ENCODE results near the gene GCNA. TPM values are rescaled to one million over a fixed set of nuclear protein-coding genes. Genes with fewer than 3 reads are reported as not detected.
"Not testable (repeated sequence)": the region's sequence is repeated elsewhere in the genome, so short reads cannot be mapped to it uniquely, and the experiment has no call there.

Gene GCNA
- total RNA-seq, 1 donor from 2014 or later, result 0.96 TPM

DNA sequence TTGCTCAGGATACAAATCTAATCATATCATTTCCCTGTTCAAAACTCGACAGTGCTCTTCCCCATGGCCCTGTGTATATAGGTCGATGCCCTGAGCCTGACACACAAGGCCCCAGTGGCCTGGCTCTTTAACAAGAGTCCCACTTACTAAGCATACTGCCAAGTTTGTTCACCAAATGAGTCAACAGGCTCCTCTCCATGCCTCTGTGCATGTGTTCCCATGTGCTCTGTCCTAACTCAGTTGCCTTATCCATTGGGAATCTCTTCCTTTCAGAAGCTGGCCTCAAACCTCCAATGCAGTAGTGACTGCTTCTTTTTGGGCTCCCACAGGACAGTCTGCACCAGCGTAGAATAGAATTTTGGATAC lies 59.0 kb downstream of the GCNA start:
- Histone ChIP-seq H3K27ac (no peak overlapping the region), H3K9me3 (no peaks in the 10 kb centered on the region)
- DNase-seq (ENCODE audit: low spot score in 2 of 2), result no peak

DNA sequence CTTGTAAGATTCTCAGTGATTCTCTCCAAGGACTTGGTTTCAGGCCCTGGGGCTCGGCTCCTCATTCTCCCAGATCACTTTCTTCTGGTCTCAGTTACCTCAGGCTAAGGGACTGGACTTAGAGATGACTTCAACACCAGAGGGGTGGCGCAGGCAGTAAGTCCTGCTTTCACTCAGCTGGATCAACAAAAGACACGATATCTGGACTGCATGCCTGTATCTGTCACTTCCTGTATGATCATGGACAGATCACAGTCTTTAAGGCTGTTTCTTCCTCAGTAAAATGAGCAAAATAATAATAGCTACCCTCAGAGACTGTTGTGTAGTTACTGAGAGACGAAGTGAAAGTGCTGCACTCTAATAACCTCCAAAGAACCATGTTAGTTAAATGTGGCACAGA lies 59.6 kb downstream of the GCNA start:
- Histone ChIP-seq H3K9me3 (no peaks in the 10 kb centered on the region), H3K4me1 (no peaks in the 10 kb centered on the region), H3K36me3 (no peaks in the 10 kb centered on the region), H3K27ac (no peak overlapping the region), H3K4me3 (no peak overlapping the region), H3K27me3 (no peaks in the 10 kb centered on the region)
- DNase-seq (ENCODE audit: low spot score in 2 of 2), result no peak
- TF ChIP-seq, protein P1, sequence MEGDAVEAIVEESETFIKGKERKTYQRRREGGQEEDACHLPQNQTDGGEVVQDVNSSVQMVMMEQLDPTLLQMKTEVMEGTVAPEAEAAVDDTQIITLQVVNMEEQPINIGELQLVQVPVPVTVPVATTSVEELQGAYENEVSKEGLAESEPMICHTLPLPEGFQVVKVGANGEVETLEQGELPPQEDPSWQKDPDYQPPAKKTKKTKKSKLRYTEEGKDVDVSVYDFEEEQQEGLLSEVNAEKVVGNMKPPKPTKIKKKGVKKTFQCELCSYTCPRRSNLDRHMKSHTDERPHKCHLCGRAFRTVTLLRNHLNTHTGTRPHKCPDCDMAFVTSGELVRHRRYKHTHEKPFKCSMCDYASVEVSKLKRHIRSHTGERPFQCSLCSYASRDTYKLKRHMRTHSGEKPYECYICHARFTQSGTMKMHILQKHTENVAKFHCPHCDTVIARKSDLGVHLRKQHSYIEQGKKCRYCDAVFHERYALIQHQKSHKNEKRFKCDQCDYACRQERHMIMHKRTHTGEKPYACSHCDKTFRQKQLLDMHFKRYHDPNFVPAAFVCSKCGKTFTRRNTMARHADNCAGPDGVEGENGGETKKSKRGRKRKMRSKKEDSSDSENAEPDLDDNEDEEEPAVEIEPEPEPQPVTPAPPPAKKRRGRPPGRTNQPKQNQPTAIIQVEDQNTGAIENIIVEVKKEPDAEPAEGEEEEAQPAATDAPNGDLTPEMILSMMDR (IDR thresholded peaks at IDR 0.05), result no peak
- intact Hi-C loops (cut with DNase I), result no loop called here

More for the DNA sequence above, 59.0 kb downstream of the GCNA start:
- Histone ChIP-seq H3K27me3 (no peaks in the 10 kb centered on the region), H3K4me3 (no peak overlapping the region), H3K36me3 (no peaks in the 10 kb centered on the region), H3K4me1 (no peaks in the 10 kb centered on the region)
- TF ChIP-seq, protein P1 (IDR thresholded peaks at IDR 0.05), result no peak
- intact Hi-C loops (cut with DNase I), result no loop called here

DNA sequence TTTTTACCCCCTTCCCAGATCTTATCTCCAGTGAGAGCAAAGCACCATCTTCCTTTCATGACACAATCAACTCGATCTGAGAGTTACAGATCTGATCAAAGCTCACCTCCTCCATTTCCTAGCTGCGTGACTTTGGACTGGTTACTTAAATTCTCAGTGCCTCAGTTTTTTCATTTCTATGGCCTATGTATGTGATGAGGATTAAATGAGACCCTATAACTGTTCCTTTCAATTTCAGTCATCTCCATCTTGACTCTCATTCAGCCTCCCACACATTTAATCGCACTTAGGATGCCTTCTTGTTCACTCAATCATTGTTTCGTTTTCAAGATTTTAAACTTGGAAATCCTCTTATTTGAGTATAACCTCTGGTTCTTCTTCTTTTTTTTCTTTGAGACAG lies 60.2 kb downstream of the GCNA start:
- TF ChIP-seq, protein P1 (IDR thresholded peaks at IDR 0.05), result no peak
- intact Hi-C loops (cut with DNase I), result no loop called here
- Histone ChIP-seq H3K4me3 (no peak overlapping the region), H3K27ac (no peak overlapping the region), H3K36me3 (no peaks in the 10 kb centered on the region), H3K27me3 (no peaks in the 10 kb centered on the region), H3K4me1 (no peaks in the 10 kb centered on the region), H3K9me3 (no peaks in the 10 kb centered on the region)
- no peak for DNase-seq (ENCODE audit: low spot score in 2 of 2)

DNA sequence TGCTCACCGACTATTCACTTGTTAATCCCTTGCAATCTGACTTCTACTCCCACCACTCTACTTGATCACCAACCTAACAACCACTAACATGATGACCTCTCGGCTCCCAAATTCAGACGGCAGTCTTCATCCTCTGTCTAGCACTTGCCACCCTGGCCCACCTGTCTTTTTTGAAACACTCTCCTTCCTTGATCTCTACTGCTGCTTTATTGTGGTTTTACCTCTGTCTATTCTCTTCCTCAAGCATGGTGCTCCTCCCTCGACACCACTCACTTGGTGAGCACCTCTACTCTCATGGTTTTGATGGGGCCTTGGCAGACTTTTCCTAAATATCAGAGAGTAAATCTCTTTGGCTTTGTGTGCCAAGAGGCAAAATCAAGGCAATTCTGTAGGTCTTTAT lies 61.8 kb downstream of the GCNA start:
- TF ChIP-seq, protein P1 (IDR thresholded peaks at IDR 0.05), result no peak
- Histone ChIP-seq H3K9me3 (no peaks in the 10 kb centered on the region), H3K36me3 (no peaks in the 10 kb centered on the region), H3K27ac (no peak overlapping the region), H3K27me3 (no peaks in the 10 kb centered on the region), H3K4me1 (no peaks in the 10 kb centered on the region), H3K4me3 (no peak overlapping the region)
- DNase-seq (ENCODE audit: low spot score in 2 of 2), result no peak
- intact Hi-C loops (cut with DNase I), result no loop called here

DNA sequence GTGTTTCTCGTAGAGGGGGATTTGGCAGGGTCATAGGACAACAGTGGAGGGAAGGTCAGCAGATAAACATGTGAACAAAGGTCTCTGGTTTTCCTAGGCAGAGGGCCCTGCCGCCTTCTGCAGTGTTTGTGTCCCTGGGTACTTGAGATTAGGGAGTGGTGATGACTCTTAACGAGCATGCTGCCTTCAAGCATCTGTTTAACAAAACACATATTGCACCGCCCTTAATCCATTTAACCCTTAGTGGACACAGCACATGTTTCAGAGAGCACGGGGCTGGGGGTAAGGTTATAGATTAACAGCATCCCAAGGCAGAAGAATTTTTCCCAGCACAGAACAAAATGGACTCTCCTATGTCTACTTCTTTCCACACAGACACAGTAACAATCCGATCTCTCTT lies 66.2 kb downstream of the GCNA start:
- H3K4me3 ChIP-seq; H3K9me3 ChIP-seq; H3K27me3 ChIP-seq; intact Hi-C loops (cut with DNase I); H3K4me1 ChIP-seq; DNase-seq (ENCODE audit: low spot score in 2 of 2); H3K36me3 ChIP-seq; H3K27ac ChIP-seq: not testable (repeated sequence)

DNA sequence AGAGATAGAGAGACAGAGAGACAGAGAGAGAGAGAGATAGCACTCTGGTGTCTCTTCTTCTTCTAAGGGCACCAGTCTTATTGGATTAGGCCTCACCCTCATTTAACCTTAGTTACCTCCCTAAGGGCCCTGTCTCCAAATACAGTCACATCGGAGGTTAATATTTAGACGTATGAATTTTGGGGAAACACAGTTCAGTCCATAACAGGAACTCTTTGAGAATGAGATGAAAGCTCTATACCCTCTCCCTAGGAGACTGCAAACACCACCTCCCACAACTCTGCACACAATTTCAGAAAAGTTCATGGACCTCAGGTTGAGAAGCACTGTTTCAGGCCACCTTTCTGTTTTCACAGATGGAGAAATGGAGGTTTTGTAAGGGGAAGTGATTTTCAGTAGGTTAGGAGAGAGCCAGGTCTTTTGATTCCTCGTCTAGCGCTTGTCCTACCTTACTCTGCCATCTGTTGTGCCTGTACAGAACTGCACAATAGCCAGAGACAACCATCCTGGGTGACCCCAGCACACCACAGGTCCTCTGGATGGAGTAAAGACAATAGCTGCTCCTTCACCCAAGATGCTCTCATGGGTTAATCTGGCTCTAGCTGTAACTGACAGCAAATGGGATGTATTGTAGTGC lies 72.2 kb downstream of the GCNA start:
- no peak overlapping the region for H3K27ac ChIP-seq
- no peaks in the 10 kb centered on the region for H3K9me3 ChIP-seq
- no peaks in the 10 kb centered on the region for H3K27me3 ChIP-seq
- no peaks in the 10 kb centered on the region for H3K4me1 ChIP-seq
- no peak overlapping the region for H3K4me3 ChIP-seq
- TF ChIP-seq, protein P1 (IDR thresholded peaks at IDR 0.05), result peak in 1 of 3 experiments; percentile 4
- no peak for DNase-seq (ENCODE audit: low spot score in 2 of 2)
- intact Hi-C loops (cut with DNase I), result no loop called here
- H3K36me3 ChIP-seq, result no peaks in the 10 kb centered on the region
